ENCODE data around the gene BRPF1. TPM values are rescaled to one million over a fixed set of nuclear protein-coding genes. Genes with fewer than 3 reads are reported as not detected.

Gene BRPF1
- total RNA-seq, 6 experiments from 2014 or later: 3.5 to 5.4 (median 5.1) TPM

DNA sequence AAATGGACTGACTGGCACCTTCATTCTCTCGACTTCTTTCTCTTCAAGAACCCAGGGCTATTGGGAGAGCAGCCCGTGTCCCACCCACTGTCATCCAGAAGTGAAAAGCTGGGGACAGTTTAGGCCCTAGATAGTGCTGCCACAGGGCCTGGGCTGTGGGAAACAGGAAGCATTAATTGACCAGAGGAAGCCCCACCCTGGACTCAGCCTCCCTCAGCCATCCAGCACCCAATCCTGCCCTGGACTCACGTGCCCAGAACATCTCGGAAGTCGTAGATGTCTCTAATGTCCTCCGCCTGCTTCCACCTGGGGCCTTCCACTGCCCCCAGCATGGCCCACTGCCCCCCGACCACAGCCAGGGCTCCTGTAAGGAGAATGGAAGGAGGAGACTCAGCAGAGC is 35.9 kb downstream of the BRPF1 start:
- Histone ChIP-seq H3K4me1 (peaks cover 0 to 18% (median 4%) of the 10 kb centered on the region in 4 donors), H3K4me3 (no peak overlapping the region), H3K9me3 (no peaks in the 10 kb centered on the region), H3K27me3 (no peaks in the 10 kb centered on the region), H3K36me3 (peaks cover 0 to 9% (median 4%) of the 10 kb centered on the region in 4 donors), H3K27ac (no peak overlapping the region)
- no peak for DNase-seq
- intact Hi-C loops (cut with DNase I): no loop called here
- WGBS (ENCODE audit: insufficient coverage, low coverage, low lambda C conversion rate, missing lambda C conversion rate): 67% methylated on average over 1 of the region's 7 CpGs
- peak in 1 of 4 donors; percentile 2 for ATAC-seq
- TF ChIP-seq, protein P1, sequence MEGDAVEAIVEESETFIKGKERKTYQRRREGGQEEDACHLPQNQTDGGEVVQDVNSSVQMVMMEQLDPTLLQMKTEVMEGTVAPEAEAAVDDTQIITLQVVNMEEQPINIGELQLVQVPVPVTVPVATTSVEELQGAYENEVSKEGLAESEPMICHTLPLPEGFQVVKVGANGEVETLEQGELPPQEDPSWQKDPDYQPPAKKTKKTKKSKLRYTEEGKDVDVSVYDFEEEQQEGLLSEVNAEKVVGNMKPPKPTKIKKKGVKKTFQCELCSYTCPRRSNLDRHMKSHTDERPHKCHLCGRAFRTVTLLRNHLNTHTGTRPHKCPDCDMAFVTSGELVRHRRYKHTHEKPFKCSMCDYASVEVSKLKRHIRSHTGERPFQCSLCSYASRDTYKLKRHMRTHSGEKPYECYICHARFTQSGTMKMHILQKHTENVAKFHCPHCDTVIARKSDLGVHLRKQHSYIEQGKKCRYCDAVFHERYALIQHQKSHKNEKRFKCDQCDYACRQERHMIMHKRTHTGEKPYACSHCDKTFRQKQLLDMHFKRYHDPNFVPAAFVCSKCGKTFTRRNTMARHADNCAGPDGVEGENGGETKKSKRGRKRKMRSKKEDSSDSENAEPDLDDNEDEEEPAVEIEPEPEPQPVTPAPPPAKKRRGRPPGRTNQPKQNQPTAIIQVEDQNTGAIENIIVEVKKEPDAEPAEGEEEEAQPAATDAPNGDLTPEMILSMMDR (IDR thresholded peaks at IDR 0.05): no peak
- TF ChIP-seq POLR2A (IDR thresholded peaks at IDR 0.05): no peak

DNA sequence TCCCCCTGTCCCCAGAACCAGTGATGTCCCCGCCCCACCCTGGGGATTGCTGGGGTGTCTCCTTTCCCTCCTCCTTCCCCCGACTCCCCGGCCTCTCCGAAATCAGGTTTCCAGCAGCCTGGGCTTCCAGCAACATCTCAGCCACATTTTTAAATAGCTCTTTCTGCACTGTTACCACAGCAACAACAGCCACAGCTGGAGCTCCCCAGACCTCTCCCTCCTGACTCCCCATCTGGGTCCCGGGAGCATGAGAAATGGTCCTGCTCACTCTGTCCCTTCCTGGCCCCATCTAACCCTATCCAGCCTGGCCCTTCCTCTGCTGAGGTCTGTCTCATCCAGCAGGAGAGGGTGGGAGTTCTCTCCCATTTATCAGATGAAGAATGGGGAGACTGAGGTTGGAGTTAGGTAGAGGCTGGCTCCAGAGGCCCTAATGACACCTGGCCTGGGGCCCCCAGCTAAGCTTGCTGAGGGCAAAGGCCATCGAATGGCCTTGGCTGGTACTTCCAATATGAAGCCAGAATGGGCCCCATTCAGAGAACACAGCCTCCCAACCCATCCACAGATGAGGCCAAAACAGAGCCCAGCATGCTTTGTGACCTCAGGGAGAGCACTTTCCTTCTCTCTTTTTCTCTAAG is 36.7 kb downstream of the BRPF1 start:
- Histone ChIP-seq H3K4me1 (peaks cover 0 to 18% (median 4%) of the 10 kb centered on the region in 4 donors), H3K4me3 (peak overlapping the region in 1 of 3 donors; percentile 77), H3K27ac (no peak overlapping the region), H3K36me3 (peaks cover 0 to 9% (median 4%) of the 10 kb centered on the region in 4 donors), H3K27me3 (no peaks in the 10 kb centered on the region), H3K9me3 (no peaks in the 10 kb centered on the region)
- no peak for DNase-seq
- no peak for ATAC-seq
- WGBS (ENCODE audit: insufficient coverage, low coverage, low lambda C conversion rate, missing lambda C conversion rate): 87% methylated on average over 5 of the region's 6 CpGs
- intact Hi-C loops (cut with DNase I): no loop called here
- TF ChIP-seq, protein P1 (IDR thresholded peaks at IDR 0.05): no peak
- no peak for TF ChIP-seq POLR2A (IDR thresholded peaks at IDR 0.05)

DNA sequence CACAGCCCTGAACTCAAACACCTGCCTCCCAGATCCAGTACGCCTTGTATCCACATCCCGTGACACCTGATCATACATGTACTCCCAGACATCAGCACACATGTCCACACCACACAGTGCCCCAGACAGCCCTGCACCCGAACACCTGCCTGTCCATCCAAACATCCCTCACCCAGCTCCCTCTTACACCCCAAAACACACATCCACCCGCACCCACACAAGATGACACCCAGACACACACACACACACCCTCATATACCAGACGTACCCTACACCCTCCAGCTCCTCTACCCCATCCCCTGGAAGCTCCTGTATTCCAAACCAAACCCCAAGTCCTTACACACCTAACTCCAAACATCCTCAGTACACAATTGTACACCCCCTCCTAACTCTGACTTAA is 37.5 kb downstream of the BRPF1 start:
- Histone ChIP-seq H3K27me3 (no peaks in the 10 kb centered on the region), H3K9me3 (no peaks in the 10 kb centered on the region), H3K36me3 (peaks cover 0 to 9% (median 4%) of the 10 kb centered on the region in 4 donors), H3K4me3 (peak overlapping the region; percentile 65 to 95 (median 77)), H3K4me1 (peaks cover 0 to 18% (median 4%) of the 10 kb centered on the region in 4 donors), H3K27ac (peak overlapping the region in 2 of 3 donors; percentile 81 to 84)
- ATAC-seq (no peak), DNase-seq (no peak)
- WGBS (ENCODE audit: insufficient coverage, low coverage, low lambda C conversion rate, missing lambda C conversion rate): 34% methylated on average over 3 of the region's 5 CpGs
- intact Hi-C loops (cut with DNase I): no loop called here
- no peak for TF ChIP-seq POLR2A (IDR thresholded peaks at IDR 0.05)
- TF ChIP-seq, protein P1 (IDR thresholded peaks at IDR 0.05): no peak

DNA sequence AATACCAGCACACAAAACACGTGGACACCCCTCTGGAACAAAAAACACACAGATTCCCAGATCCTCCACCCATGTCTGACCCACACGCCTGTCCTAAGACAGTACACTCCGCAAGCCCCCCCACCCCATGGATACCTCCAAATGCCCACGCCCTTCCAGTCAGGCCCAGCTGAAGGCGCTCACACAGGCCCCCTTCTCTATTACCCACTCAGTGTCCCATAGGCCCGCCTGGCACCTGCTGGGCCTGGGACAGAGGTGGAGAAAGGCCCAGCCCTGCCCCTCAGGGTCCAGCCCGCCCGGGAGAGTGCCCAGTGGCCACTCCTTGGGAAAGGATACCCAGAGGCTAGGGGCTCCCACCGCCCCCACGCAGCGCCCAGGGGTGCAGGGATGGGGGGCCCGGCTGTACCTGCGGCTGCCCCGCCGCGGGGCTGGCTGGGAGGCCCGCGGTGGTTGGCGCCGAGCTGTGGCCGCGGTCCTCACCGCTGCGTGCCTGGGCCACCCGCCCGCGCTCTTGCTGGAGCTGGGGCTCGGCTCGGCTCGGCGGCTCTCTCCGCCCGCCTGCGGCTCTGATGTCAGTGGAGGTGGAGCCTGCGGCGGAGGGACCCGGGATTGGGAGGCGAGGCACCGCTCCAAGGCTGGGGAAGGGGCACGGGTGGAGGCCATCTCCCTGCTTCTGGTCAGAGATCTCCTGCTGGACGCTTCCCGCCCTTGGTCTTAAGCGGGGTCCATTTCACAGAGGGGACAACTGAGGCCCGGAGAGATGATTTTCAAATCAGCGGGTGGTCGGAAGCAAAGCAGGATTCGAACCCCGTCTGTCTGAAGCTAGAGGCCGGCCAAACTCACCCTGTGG is 38.1 kb downstream of the BRPF1 start, which contains the start of gene CAMK1:
Gene CAMK1, minus strand, starts transcription at position 522 of the 850 bp plus-strand sequence. CDS start 2,198 bp downstream, outside the sequence.
- peaks cover 0 to 18% (median 4%) of the 10 kb centered on the region in 4 donors for H3K4me1 ChIP-seq
- WGBS (ENCODE audit: insufficient coverage, low coverage, low lambda C conversion rate, missing lambda C conversion rate): 8% methylated on average over 14 of the region's 49 CpGs
- H3K9me3 ChIP-seq: no peaks in the 10 kb centered on the region
- no peaks in the 10 kb centered on the region for H3K27me3 ChIP-seq
- peak; percentile 94 for TF ChIP-seq POLR2A (IDR thresholded peaks at IDR 0.05)
- TF ChIP-seq, protein P1 (IDR thresholded peaks at IDR 0.05): no peak
- H3K27ac ChIP-seq: peak within 1 kb of the TSS; percentile 81 to 84 (median 81)
- intact Hi-C loops (cut with DNase I): no loop called here
- ATAC-seq: peak; percentile 90 to 95 (median 93)
- peak; percentile 91 to 92 (median 92) for DNase-seq
- peaks cover 0 to 9% (median 4%) of the 10 kb centered on the region in 4 donors for H3K36me3 ChIP-seq
- peak within 1 kb of the TSS; percentile 65 to 95 (median 77) for H3K4me3 ChIP-seq

Measured in right lobe of liver (tissue), 6 donors.